ENCODE measurements around the gene SCUBE2. TPM values are rescaled to one million over a fixed set of nuclear protein-coding genes. Genes with fewer than 3 reads are reported as not detected.
"Not testable (repeated sequence)": the region's sequence is repeated elsewhere in the genome, so short reads cannot be mapped to it uniquely, and the experiment has no call there.

Gene SCUBE2
- total and polyA plus RNA-seq, 12 donors, result 0.22 to 4.1 (median 1.5) TPM

GRCh38 chr11:8988329-8989234 is 102.8 kb downstream of the SCUBE2 start:
- Histone ChIP-seq H3K27ac (no peak overlapping the region), H3K36me3 (no peaks in the 10 kb centered on the region), H3K4me1 (peaks cover 0 to 9% (median 0%) of the 10 kb centered on the region in 9 donors), H3K4me3 (no peak overlapping the region), H3K27me3 (no peaks in the 10 kb centered on the region), H3K9me3 (no peaks in the 10 kb centered on the region)
- no peak for TF ChIP-seq CTCF (IDR thresholded peaks at IDR 0.05)
- no peak for DNase-seq
- intact Hi-C loops (cut with DNase I), result no loop called here
- WGBS, 2 donors, result 78 to 84% methylated on average over 3 of the region's 3 CpGs
- ATAC-seq, result no peak

- H3K27ac ChIP-seq, result no peak overlapping the region
- no peak overlapping the region for H3K4me3 ChIP-seq
- WGBS, 2 donors, result 86 to 88% methylated on average over 2 of the region's 2 CpGs
- DNase-seq (no peak), ATAC-seq (no peak)
- H3K4me1 ChIP-seq, result peaks cover 0 to 9% (median 0%) of the 10 kb centered on the region in 9 donors
- H3K9me3 ChIP-seq, result no peaks in the 10 kb centered on the region
- H3K27me3 ChIP-seq, result no peaks in the 10 kb centered on the region
- intact Hi-C loops (cut with DNase I), result no loop called here
- TF ChIP-seq CTCF (IDR thresholded peaks at IDR 0.05), result no peak
- no peaks in the 10 kb centered on the region for H3K36me3 ChIP-seq
These were observed 104.0 kb downstream of the SCUBE2 start for GRCh38 chr11:8987446-8987845.

GRCh38 chr11:8986772-8987171 is 104.6 kb downstream of the SCUBE2 start:
- DNase-seq; H3K4me3 ChIP-seq; ATAC-seq; H3K9me3 ChIP-seq; intact Hi-C loops (cut with DNase I); H3K27me3 ChIP-seq; H3K4me1 ChIP-seq; H3K36me3 ChIP-seq; H3K27ac ChIP-seq: not testable (repeated sequence)
- WGBS, 2 donors, result 96 to 100% methylated on average over 6 of the region's 6 CpGs

GRCh38 chr11:8985462-8985861 is 105.9 kb downstream of the SCUBE2 start:
- WGBS, 2 donors, result 90 to 94% methylated on average over 5 of the region's 5 CpGs
- no peak for DNase-seq
- H3K36me3 ChIP-seq, result no peaks in the 10 kb centered on the region
- H3K27me3 ChIP-seq, result no peaks in the 10 kb centered on the region
- intact Hi-C loops (cut with DNase I), result no loop called here
- peaks cover 0 to 9% (median 0%) of the 10 kb centered on the region in 9 donors for H3K4me1 ChIP-seq
- no peak for ATAC-seq
- no peak overlapping the region for H3K4me3 ChIP-seq
- TF ChIP-seq CTCF (IDR thresholded peaks at IDR 0.05), result no peak
- H3K27ac ChIP-seq, result no peak overlapping the region
- no peaks in the 10 kb centered on the region for H3K9me3 ChIP-seq

- no peaks in the 10 kb centered on the region for H3K4me1 ChIP-seq
- TF ChIP-seq CTCF (IDR thresholded peaks at IDR 0.05), result no peak
- WGBS, 2 donors, result 76 to 77% methylated on average over 2 of the region's 2 CpGs
These were observed 107.8 kb downstream of the SCUBE2 start for GRCh38 chr11:8983552-8983951.

More at GRCh38 chr11:8983552-8983951, 107.8 kb downstream of the SCUBE2 start:
- no peak overlapping the region for H3K4me3 ChIP-seq
- no peak overlapping the region for H3K27ac ChIP-seq
- ATAC-seq (no peak), DNase-seq (no peak)
- no peaks in the 10 kb centered on the region for H3K36me3 ChIP-seq
- H3K27me3 ChIP-seq, result no peaks in the 10 kb centered on the region
- no peaks in the 10 kb centered on the region for H3K9me3 ChIP-seq
- intact Hi-C loops (cut with DNase I), result no loop called here

Measured in heart right ventricle (tissue), 16 donors.